HCT116 (cell line): Measurements from ENCODE around the gene GFPT2. TPM values are rescaled to one million over a fixed set of nuclear protein-coding genes. Genes with fewer than 3 reads are reported as not detected.

Experiments
- ATAC-seq: fragments of 200-7000 bp; cut with Tn5 transposase; 2 replicates; pipeline ENCODE4 v1.9.1; 2020; ENCODE audit warnings: mild to moderate bottlenecking, moderate library complexity
- BruUV-seq: library from RNA; stranded (reverse); fragments of 400-500 nt; replicated peaks from 2 replicates; lab custom pipeline; 2021; lab: Mats Ljungman, UMichigan
- CTCF ChIA-PET: fragments of 300-600 bp; sonication (Branson Sonifier 250); formaldehyde crosslinking; loops from one replicate; lab custom pipeline; 2021; ENCODE audit warnings: antibody characterized with exemption; lab: Charles Lee
- POLR2A ChIA-PET: fragments of 300-600, 350-600 bp; sonication (Branson Sonifier 250); formaldehyde crosslinking; loops from one replicate; lab custom pipeline; 2021; ENCODE audit warnings: antibody characterized with exemption; lab: Charles Lee
- RAD21 ChIA-PET, 2 experiments: fragments of 300-600 bp; sonication (Branson Sonifier 250); formaldehyde crosslinking; loops; one replicate each; lab custom pipeline; 2023; ENCODE audit warnings: low total read pairs in 2 of 2; ENCODE audit not compliant: uncharacterized antibody in 2 of 2, unreplicated experiment in 2 of 2, low non-redundant PET in 1 of 2; lab: Charles Lee
- DNase-seq: peaks from one replicate; pipeline ENCODE4 v3.0.0-alpha.2; 2010; ENCODE audit warnings: low read depth, low spot score
- H2AFZ ChIP-seq: fragments of 200-600 bp; shearing (Covaris generic), sonication (generic); 2 replicates; pipeline ENCODE4 v1.6.1; 2017; ENCODE audit warnings: low read depth, mixed run types, mixed read lengths, antibody characterized with exemption, low read length; ENCODE audit not compliant: poor library complexity, severe bottlenecking
- H3K27ac ChIP-seq: 2 replicates; pipeline ENCODE4 v1.5.1; 2012; ENCODE audit warnings: low read depth, low read length
- H3K27me3 ChIP-seq: fragments of 200-600 bp; sonication (generic); 2 replicates; pipeline ENCODE4 v1.6.1; 2016; ENCODE audit warnings: mixed run types, low read length, mixed read lengths; ENCODE audit not compliant: insufficient read depth
- H3K36me3 ChIP-seq, 2 experiments: fragments of 200-500 bp in 1 of 2; fragments of 200-600 bp in 1 of 2; sonication (Bioruptor generic) in 1 of 2; sonication (generic) in 1 of 2; 2 replicates each; pipeline versions ENCODE4 v1.5.1 to v1.6.1; 2014 to 2016; ENCODE audit warnings: low read length in 2 of 2, inconsistent platforms in 1 of 2, mixed read lengths in 1 of 2, mixed run types in 1 of 2; ENCODE audit not compliant: insufficient read depth in 2 of 2, control insufficient read depth in 1 of 2
- H3K4me1 ChIP-seq, 2 experiments: fragments of 200-600 bp in 1 of 2; sonication (generic) in 1 of 2; 2 replicates each; pipeline versions ENCODE4 v1.5.1 to v1.6.1; 2012 to 2017; ENCODE audit warnings: low read length in 2 of 2, inconsistent platforms in 1 of 2, mild to moderate bottlenecking in 1 of 2, mixed read lengths in 1 of 2, mixed run types in 1 of 2, moderate library complexity in 1 of 2; ENCODE audit not compliant: insufficient read depth in 2 of 2, control insufficient read depth in 1 of 2
- H3K4me2 ChIP-seq: fragments of 200-600 bp; sonication (generic); 2 replicates; pipeline ENCODE4 v1.6.1; 2017; ENCODE audit warnings: mixed run types, low read length, mixed read lengths
- H3K4me3 ChIP-seq, 2 experiments: fragments of 200-600 bp in 1 of 2; sonication (generic) in 1 of 2; replicated peaks in 1 of 2; 2 replicates each; pipeline ENCODE4 v1.5.1; 2011 to 2016; ENCODE audit warnings: low read length in 2 of 2, control low read depth in 1 of 2, low read depth in 1 of 2, mild to moderate bottlenecking in 1 of 2, mixed read lengths in 1 of 2, mixed run types in 1 of 2
- H3K79me2 ChIP-seq: fragments of 200-600 bp; sonication (generic); 2 replicates; pipeline ENCODE4 v1.6.1; 2017; ENCODE audit warnings: mild to moderate bottlenecking, mixed run types, low read length, moderate library complexity, mixed read lengths; ENCODE audit not compliant: insufficient read depth
- H3K9ac ChIP-seq: fragments of 200-600 bp; sonication (generic); 2 replicates; pipeline ENCODE4 v1.6.1; 2016; ENCODE audit warnings: low read length, mixed read lengths
- H3K9me2 ChIP-seq: fragments of 200-600 bp; sonication (generic), shearing (Covaris generic); 2 replicates; pipeline ENCODE4 v1.6.1; 2017; ENCODE audit warnings: mixed run types, mild to moderate bottlenecking, moderate library complexity; ENCODE audit not compliant: insufficient read depth
- H3K9me3 ChIP-seq, 2 experiments: fragments of 200-500 bp in 1 of 2; fragments of 200-600 bp in 1 of 2; sonication (Bioruptor generic) in 1 of 2; sonication (generic) in 1 of 2; 2 replicates each; pipeline ENCODE4 v1.6.1; 2014 to 2017; ENCODE audit warnings: low read length in 2 of 2, mixed read lengths in 2 of 2, inconsistent platforms in 1 of 2, low read depth in 1 of 2, mild to moderate bottlenecking in 1 of 2, mixed run types in 1 of 2, moderate library complexity in 1 of 2; ENCODE audit not compliant: control insufficient read depth in 1 of 2, insufficient read depth in 1 of 2
- H4K20me1 ChIP-seq: fragments of 200-600 bp; sonication (generic), shearing (Covaris generic); 2 replicates; pipeline ENCODE4 v1.6.1; 2017; ENCODE audit warnings: mixed run types, mild to moderate bottlenecking, moderate library complexity; ENCODE audit not compliant: insufficient read depth
- EGR1 ChIP-seq: IDR thresholded peaks from 2 replicates; pipeline ENCODE4 v1.6.1; 2012; ENCODE audit warnings: low read depth
- ELF1 ChIP-seq: IDR thresholded peaks from 2 replicates; pipeline ENCODE4 v1.6.1; 2012; ENCODE audit warnings: low read depth, borderline replicate concordance
- FOSL1 ChIP-seq: IDR thresholded peaks from 2 replicates; pipeline ENCODE4 v1.6.1; 2012; ENCODE audit warnings: low read depth
- JUND ChIP-seq: IDR thresholded peaks from 2 replicates; pipeline ENCODE4 v1.6.1; 2012
- RAD21 ChIP-seq: IDR thresholded peaks from 2 replicates; pipeline ENCODE4 v1.6.1; 2012; ENCODE audit warnings: low read depth, mild to moderate bottlenecking
- SRF ChIP-seq: IDR thresholded peaks from 2 replicates; pipeline ENCODE4 v1.6.1; 2012; ENCODE audit warnings: low read depth
- ZNF274 ChIP-seq: fragments of 200-500 bp; sonication (Bioruptor generic); IDR thresholded peaks from 2 replicates; pipeline ENCODE4 v1.6.1; 2014; ENCODE audit warnings: mild to moderate bottlenecking, low read depth, low read length, inconsistent platforms
- intact Hi-C: fragments of 100-400 bp; cut with micrococcal nuclease; formaldehyde crosslinking; loops from 2 replicates; pipeline ENCODE4 v1.10.0; 2022
- total RNA-seq: library from RNA; stranded (reverse); gene quantifications from one replicate; pipeline ENCODE4 v1.2.1, GENCODE V29; 2021; ENCODE audit not compliant: unreplicated experiment

GFPT2 gene
- total RNA-seq, 1 experiment from 2014 or later, result 16.1 TPM

- Histone ChIP-seq H3K4me2 (no peak overlapping the region), H3K27ac (no peak overlapping the region), H3K4me3 (no peak overlapping the region), H2AFZ (no peak overlapping the region), H3K36me3 (no peaks in the 10 kb centered on the region), H3K79me2 (no peaks in the 10 kb centered on the region), H3K9me3 (no peaks in the 10 kb centered on the region), H3K9me2 (no peaks in the 10 kb centered on the region), H4K20me1 (no peaks in the 10 kb centered on the region), H3K4me1 (no peaks in the 10 kb centered on the region), H3K27me3 (no peaks in the 10 kb centered on the region), H3K9ac (no peak overlapping the region)
- ChIA-PET CTCF (no interaction called here), POLR2A (no interaction called here), RAD21 (no interaction called here)
- BruUV-seq, result no TSS peak
- ATAC-seq (no peak), DNase-seq (no peak)
- intact Hi-C loops, result no loop called here
- no peak for TF ChIP-seq SRF
- TF ChIP-seq ZNF274, result no peak
Measured at GRCh38 chr5:180380856-180381255, 27.7 kb upstream of the GFPT2 start.

DNA sequence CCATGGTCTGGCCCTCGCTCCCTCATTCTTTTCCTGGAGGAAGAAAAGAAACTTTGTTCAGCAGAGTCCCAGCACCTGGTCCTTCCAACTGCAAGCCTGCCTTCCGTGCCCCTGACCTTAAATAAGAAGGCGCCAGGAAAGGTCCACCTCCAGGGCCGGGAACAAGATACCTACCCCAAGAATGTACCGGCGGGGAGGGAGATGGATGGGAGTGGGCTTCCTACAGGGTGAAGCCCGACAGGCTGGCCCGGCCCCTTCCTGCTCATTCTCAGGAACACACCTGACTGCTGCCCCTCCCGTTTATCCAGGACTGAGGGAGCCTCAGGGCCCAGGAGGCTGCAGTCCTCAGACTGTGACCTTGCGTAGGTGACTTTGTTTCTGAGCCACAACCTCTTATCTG lies 27.3 kb upstream of the GFPT2 start:
- no peak overlapping the region for H2AFZ ChIP-seq
- no peaks in the 10 kb centered on the region for H3K9me2 ChIP-seq
- no peaks in the 10 kb centered on the region for H4K20me1 ChIP-seq
- H3K9ac ChIP-seq, result no peak overlapping the region
- intact Hi-C loops, result no loop called here
- DNase-seq, result no peak
- no peak overlapping the region for H3K4me2 ChIP-seq
- no peaks in the 10 kb centered on the region for H3K79me2 ChIP-seq
- H3K27ac ChIP-seq, result no peak overlapping the region
- H3K27me3 ChIP-seq, result no peaks in the 10 kb centered on the region
- no peak for ATAC-seq
- no TSS peak for BruUV-seq
- ChIA-PET CTCF (no interaction called here), POLR2A (no interaction called here), RAD21 (no interaction called here)
- no peaks in the 10 kb centered on the region for H3K9me3 ChIP-seq
- H3K36me3 ChIP-seq, result no peaks in the 10 kb centered on the region
- TF ChIP-seq ELF1, result no peak
- TF ChIP-seq JUND, result no peak
- no peak for TF ChIP-seq RAD21
- no peak for TF ChIP-seq EGR1
- no peak for TF ChIP-seq FOSL1
- H3K4me3 ChIP-seq, result no peak overlapping the region
- H3K4me1 ChIP-seq, result no peaks in the 10 kb centered on the region
